ENCODE results near the gene VAMP4. TPM values are rescaled to one million over a fixed set of nuclear protein-coding genes. Genes with fewer than 3 reads are reported as not detected.
"Not testable (repeated sequence)": the region's sequence is repeated elsewhere in the genome, so short reads cannot be mapped to it uniquely, and the experiment has no call there.

VAMP4 gene
- total RNA-seq, 2 donors from 2014 or later: 6.4 to 12.4 TPM

DNA sequence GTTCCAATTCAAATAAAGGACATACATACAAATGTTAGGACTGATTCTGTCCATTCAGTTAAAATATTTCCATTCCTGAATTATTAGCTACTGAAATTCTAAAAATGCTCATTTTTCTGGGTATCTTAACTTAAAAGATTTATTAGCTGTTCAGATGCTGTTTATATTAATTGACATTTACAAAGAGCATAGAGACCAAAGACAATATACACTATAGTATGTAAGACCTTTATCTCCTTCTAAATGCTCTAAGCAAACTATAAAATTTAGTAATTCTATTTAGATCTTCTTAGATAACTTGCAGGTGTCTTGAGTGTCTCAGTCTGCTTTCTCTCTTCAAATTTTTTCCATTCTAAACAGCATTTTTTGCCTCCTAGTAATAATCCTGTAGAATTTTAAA, 39.3 kb downstream of the VAMP4 start:
- Histone ChIP-seq H3K27me3 (no peaks in the 10 kb centered on the region), H3K4me3 (no peak overlapping the region)

DNA sequence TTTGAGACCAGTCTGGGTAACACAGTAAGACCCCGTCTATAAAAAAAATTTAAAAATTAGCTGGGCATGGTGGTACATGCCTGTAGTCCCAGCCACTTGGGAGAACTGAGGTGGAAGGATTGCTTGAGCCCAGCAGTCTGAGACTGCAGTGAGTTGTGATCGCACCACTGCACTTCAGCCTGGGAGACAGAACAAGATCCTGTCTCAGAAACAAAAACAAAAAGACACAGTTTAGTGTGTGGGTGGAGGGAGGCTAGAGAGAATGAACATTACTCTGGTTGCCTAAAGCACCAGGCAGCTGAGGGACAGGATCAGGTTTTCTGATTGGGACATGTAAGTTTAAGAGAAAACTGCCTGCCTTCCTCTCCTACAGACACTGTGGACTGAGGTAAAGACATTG, 42.3 kb downstream of the VAMP4 start:
- H3K9ac ChIP-seq (ENCODE audit: low read depth in 2 of 2, low read length in 2 of 2): no peak overlapping the region
- H3K27ac ChIP-seq: no peak overlapping the region
- H3K36me3 ChIP-seq: no peaks in the 10 kb centered on the region
- intact Hi-C loops (cut with DNase I): no loop called here
- TF ChIP-seq, protein P1, sequence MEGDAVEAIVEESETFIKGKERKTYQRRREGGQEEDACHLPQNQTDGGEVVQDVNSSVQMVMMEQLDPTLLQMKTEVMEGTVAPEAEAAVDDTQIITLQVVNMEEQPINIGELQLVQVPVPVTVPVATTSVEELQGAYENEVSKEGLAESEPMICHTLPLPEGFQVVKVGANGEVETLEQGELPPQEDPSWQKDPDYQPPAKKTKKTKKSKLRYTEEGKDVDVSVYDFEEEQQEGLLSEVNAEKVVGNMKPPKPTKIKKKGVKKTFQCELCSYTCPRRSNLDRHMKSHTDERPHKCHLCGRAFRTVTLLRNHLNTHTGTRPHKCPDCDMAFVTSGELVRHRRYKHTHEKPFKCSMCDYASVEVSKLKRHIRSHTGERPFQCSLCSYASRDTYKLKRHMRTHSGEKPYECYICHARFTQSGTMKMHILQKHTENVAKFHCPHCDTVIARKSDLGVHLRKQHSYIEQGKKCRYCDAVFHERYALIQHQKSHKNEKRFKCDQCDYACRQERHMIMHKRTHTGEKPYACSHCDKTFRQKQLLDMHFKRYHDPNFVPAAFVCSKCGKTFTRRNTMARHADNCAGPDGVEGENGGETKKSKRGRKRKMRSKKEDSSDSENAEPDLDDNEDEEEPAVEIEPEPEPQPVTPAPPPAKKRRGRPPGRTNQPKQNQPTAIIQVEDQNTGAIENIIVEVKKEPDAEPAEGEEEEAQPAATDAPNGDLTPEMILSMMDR (IDR thresholded peaks at IDR 0.05): no peak
- no peaks in the 10 kb centered on the region for H3K9me3 ChIP-seq
- H3K4me1 ChIP-seq: no peaks in the 10 kb centered on the region
- no peak overlapping the region for H3K4me3 ChIP-seq
- no peaks in the 10 kb centered on the region for H3K27me3 ChIP-seq
- no peak for DNase-seq

More for the DNA sequence above, 39.3 kb downstream of the VAMP4 start:
- DNase-seq: no peak
- intact Hi-C loops (cut with DNase I): no loop called here
- Histone ChIP-seq H3K4me1 (no peaks in the 10 kb centered on the region), H3K9ac (ENCODE audit: low read depth in 2 of 2, low read length in 2 of 2) (no peak overlapping the region), H3K9me3 (no peaks in the 10 kb centered on the region), H3K27ac (no peak overlapping the region), H3K36me3 (no peaks in the 10 kb centered on the region)
- TF ChIP-seq, protein P1 (IDR thresholded peaks at IDR 0.05): no peak

DNA sequence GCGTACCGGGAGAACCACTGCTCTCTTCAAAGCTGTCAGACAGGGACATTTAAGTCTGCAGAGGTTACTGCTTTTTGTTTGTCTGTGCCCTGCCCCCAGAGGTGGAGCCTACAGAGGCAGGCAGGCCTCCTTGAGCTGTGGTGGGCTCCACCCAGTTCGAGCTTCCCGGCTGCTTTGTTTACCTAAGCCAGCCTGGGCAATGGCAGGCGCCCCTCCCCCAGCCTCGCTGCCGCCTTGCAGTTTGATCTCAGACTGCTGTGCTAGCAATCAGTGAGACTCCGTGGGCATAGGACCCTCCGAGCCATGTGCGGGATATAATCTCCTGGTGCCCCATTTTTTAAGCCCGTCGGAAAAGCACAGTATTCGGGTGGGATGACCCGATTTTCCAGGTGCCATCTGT, 46.1 kb downstream of the VAMP4 start:
- H3K4me1 ChIP-seq; H3K36me3 ChIP-seq; intact Hi-C loops (cut with DNase I); H3K9ac ChIP-seq (ENCODE audit: low read depth in 2 of 2, low read length in 2 of 2); H3K27me3 ChIP-seq; H3K4me3 ChIP-seq; H3K9me3 ChIP-seq; DNase-seq; H3K27ac ChIP-seq: not testable (repeated sequence)

DNA sequence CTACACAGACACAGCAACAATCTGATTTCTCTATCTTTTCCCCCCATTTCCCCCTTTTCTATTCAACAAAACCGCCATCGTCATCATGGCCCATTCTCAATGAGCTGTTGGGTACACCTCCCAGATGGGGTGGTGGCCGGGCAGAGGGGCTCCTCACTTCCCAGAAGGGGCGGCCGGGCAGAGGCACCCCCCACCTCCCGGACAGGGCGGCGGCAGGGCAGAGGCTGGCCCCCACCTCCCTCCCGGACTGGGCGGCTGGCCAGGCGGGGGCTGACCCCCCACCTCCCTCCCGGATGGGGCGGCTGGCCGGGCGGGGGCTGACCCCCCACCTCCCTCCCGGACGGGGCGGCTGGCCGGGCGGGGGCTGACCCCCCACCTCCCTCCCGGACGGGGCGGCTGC, 48.3 kb downstream of the VAMP4 start:
- H3K4me1 ChIP-seq; H3K4me3 ChIP-seq; H3K27me3 ChIP-seq; H3K27ac ChIP-seq; DNase-seq; H3K9ac ChIP-seq (ENCODE audit: low read depth in 2 of 2, low read length in 2 of 2); H3K36me3 ChIP-seq; H3K9me3 ChIP-seq; intact Hi-C loops (cut with DNase I): not testable (repeated sequence)

DNA sequence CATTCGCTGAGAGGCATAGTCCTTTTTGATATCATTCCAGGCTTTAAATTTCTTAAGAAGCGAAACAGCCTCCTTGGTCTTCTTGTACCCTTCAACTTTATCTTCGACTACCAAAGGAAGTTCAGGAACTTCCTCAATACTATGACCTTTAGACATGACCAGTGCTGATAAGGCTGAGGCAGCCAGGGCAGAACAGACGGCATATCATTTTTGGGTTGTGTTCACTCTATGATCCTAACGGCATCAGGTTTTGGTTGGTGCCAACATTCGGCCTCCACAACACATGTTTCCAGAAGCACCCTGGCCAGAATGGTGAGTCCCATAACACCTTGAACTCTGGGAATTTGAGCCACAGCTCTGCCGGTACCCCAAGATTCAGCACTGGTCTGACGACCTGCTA, 58.0 kb downstream of the VAMP4 start:
- Histone ChIP-seq H3K27ac (no peak overlapping the region), H3K27me3 (no peaks in the 10 kb centered on the region), H3K4me1 (no peaks in the 10 kb centered on the region), H3K4me3 (no peak overlapping the region), H3K9ac (ENCODE audit: low read depth in 2 of 2, low read length in 2 of 2) (no peak overlapping the region), H3K36me3 (no peaks in the 10 kb centered on the region), H3K9me3 (no peaks in the 10 kb centered on the region)
- TF ChIP-seq, protein P1 (IDR thresholded peaks at IDR 0.05): no peak
- intact Hi-C loops (cut with DNase I): no loop called here
- DNase-seq: no peak

DNA sequence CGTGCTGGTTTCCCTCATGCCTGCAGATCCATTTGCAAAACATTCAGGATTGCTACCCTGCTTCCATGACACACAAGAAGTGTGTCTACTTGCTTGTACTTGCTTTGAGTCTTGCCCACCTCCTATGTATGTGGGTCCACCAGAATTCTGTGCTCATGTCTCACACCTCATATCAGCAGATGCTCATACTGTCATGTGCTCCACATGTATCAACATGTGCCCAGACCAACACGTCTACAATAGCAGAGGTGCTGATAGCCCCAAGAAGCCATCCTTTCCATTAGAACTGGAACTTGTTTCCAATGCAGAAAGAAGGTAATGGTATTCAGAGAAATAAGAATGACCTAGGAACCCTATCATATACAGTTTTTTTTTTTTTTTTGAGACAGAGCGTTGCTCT, 61.5 kb downstream of the VAMP4 start:
- no peaks in the 10 kb centered on the region for H3K4me1 ChIP-seq
- H3K9me3 ChIP-seq: no peaks in the 10 kb centered on the region
- no peak for DNase-seq
- intact Hi-C loops (cut with DNase I): no loop called here
- TF ChIP-seq, protein P1 (IDR thresholded peaks at IDR 0.05): no peak
- H3K27me3 ChIP-seq: no peaks in the 10 kb centered on the region
- no peak overlapping the region for H3K4me3 ChIP-seq
- no peak overlapping the region for H3K9ac ChIP-seq (ENCODE audit: low read depth in 2 of 2, low read length in 2 of 2)
- H3K27ac ChIP-seq: no peak overlapping the region
- no peaks in the 10 kb centered on the region for H3K36me3 ChIP-seq

DNA sequence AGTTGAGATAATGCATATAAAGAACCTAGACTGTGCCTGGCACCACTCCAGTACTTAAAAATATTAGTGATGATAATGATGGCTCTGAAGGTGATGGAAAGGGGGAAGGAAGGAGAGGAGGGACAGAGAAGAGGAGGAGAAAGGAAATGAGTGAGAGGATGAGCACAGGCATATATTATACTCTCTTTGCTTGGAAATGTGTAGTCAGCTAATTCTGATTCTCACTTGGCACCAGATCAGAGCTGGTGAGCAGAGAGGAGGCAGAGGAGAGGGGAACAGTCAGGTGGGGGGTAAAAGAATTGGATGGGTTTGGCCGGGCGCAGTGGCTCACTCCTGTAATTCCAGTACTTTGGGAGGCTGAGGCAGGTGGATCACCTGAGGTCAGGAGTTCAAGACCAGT, 65.0 kb downstream of the VAMP4 start:
- H3K4me3 ChIP-seq: no peak overlapping the region
- TF ChIP-seq, protein P1 (IDR thresholded peaks at IDR 0.05): no peak
- H3K4me1 ChIP-seq: no peaks in the 10 kb centered on the region
- no peaks in the 10 kb centered on the region for H3K36me3 ChIP-seq
- no peaks in the 10 kb centered on the region for H3K9me3 ChIP-seq
- peak; percentile 3 for DNase-seq
- intact Hi-C loops (cut with DNase I): no loop called here
- H3K9ac ChIP-seq (ENCODE audit: low read depth in 2 of 2, low read length in 2 of 2): no peak overlapping the region
- no peak overlapping the region for H3K27ac ChIP-seq
- H3K27me3 ChIP-seq: no peaks in the 10 kb centered on the region

All from colonic mucosa (tissue), 4 donors.